GM19455 (cell line): ENCODE measurements around the gene TBX1.
"Not testable (repeated sequence)": the region's sequence is repeated elsewhere in the genome, so short reads cannot be mapped to it uniquely, and the experiment has no call there.

Source experiments
- ATAC-seq: cut with Tn5 transposase; IDR thresholded peaks from one replicate; pipeline ENCODE4 v1.9.1; 2021; ENCODE audit not compliant: unreplicated experiment

TBX1 gene

DNA sequence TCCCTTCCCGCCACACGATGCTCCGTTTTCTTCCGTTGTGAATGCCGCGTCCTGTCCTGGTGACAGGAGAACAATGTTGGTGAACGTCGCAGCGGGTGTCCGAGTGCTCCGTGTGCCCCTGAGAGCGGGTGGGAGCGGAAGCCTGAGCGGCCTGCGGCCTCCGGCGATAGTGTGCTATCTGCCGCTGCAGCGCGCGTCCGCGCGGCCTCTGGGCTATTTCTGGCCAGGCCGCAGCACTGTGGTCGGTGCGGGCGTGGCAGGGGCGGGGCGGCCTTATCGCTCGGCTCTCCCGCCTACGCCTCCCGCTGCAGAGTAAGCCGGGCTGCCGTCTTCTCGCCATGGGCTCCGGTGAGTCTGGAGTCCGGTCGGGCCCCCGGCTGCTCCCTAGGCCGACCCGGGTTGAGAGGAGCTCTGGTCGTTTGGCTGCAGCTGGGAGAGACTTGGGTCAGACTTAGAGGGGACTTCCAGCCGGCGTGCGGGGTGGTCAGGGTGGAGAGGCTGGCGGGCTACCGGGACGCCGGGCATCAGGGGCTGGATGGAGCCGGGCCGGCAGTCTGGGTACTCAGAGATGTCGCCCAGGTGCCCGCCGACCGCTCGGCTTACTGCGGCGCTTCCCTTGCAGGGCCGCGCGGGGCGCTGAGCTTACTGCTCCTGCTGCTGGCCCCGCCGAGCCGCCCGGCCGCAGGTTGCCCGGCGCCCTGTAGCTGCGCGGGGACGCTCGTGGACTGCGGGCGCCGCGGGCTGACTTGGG lies 37.2 kb upstream of the TBX1 start, which contains the start of gene GP1BB:
Gene GP1BB (plus strand): TSS at position 308 of the 751 bp plus-strand sequence. CDS start 31 bp downstream, at position 339.
- ATAC-seq, result no peak

DNA sequence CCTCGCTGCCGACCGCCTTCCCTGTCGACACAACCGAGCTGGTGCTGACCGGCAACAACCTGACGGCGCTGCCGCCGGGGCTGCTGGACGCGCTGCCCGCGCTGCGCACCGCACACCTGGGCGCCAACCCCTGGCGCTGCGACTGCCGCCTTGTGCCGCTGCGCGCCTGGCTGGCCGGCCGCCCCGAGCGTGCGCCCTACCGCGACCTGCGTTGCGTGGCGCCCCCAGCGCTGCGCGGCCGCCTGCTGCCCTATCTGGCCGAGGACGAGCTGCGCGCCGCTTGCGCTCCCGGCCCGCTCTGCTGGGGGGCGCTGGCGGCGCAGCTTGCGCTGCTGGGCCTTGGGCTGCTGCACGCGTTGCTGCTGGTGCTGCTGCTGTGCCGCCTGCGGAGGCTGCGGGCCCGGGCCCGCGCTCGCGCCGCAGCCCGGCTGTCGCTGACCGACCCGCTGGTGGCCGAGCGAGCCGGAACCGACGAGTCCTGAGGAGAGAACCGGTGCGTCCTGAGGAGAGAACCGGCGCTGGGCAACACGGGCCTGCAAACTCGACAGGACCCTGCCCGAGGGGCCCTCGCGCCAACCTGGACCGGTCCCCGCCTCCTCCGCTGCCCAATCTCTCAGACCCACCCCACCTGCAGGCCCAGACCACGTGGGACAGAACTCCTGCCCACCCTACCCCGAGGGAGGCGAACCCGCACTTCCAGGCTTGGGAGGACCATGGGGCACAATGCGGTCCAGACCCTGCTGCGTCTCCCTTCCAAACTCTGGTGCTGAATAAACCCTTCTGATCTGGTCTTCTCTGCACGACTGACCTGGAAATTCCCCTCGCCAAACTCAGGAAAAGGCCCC lies 36.4 kb upstream of the TBX1 start:
- ATAC-seq, result no peak

DNA sequence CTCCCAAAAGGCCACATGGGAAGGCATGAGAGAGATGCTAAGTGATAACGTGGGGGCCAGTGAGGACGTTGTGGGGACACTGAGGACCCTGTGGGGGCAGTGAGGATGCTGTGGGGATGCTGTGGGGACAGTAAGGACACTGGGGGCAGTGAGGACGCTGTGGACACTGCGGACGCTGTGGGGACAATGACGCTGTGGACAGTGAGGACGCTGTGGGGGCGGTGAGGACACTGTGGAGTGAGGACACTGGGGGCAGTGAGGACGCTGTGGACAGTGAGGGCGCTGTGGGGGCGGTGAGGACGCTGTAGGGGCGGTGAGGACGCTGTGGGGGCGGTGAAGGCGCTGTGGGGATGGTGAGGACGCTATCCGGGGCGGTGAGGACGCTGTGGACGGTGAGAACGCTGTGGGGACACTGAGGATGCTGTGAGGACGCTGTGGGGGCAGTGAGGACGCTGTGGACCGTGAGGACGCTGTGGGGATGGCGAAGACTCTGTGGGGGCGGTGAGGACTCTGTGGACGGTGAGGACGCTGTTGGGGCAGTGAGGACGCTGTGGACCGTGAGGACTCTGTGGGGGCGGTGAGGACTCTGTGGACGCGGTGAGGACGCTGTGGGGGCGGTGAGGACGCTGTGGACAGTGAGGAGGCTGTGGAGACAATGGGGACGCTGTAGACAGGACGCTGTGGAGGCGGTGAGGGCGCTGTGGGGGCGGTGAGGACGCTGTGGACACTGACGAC lies 35.5 kb upstream of the TBX1 start:
- no peak for ATAC-seq

DNA sequence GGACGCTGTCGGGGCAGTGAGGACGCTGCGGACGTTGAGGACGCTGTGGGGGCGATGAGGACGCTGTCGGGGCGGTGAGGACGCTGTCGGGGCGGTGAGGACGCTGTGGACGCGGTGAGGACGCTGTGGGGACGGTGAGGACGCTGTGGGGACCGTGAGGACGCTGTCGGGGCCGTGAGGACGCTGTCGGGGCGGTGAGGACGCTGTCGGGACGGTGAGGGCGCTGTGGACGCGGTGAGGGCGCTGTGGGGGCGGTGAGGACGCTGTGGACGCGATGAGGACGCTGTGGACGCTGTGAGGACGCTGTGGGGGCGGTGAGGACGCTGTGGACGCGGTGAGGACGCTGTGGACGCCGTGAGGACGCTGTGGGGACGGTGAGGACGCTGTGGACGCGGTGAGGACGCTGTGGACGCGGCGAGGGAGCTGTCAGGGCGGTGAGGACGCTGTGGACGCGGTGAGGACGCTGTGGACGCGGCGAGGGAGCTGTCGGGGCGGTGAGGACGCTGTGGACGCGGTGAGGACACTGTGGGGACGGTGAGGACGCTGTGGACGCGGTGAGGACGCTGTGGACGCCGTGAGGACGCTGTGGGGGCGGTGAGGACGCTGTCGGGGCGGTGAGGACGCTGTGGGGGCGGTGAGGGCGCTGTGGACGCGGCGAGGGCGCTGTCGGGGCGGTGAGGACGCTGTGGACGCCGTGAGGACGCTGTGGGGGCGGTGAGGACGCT lies 34.4 kb upstream of the TBX1 start:
- not testable (repeated sequence) for ATAC-seq

DNA sequence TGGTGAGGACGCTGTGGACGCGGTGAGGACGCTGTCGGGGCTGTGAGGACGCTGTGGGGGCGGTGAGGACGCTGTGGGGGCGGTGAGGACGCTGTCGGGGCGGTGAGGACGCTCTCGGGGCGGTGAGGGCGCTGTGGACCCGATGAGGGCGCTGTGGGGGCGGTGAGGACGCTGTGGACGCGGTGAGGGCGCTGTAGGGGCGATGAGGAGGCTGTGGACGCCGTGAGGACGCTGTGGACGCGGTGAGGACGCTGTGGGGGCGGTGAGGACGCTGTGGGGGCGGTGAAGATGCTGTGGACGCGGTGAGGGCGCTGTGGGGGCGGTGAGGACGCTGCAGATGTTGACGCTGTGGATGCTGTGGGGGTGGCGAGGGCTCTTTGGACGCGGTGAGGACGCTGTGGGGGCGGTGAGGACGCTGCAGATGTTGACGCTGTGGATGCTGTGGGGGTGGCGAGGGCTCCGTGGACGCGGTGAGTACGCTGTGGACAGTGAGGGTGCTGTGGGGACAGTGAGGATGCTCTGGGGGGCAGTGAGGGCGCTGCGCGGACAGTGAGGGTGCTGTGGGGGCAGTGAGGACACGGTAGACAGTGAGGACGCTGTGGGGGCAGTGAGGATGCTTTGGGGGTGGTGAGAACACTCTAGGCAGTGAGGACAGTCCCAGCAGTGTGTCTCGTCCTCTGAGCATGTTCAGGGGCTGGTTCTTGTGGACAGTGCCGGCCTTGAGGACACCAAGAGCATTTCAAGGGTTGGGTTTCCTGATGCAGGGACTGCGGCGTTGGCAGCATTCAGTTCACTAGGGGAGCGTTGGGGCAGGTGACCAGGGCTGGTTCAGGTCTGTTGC lies 33.0 kb upstream of the TBX1 start:
- no peak for ATAC-seq

DNA sequence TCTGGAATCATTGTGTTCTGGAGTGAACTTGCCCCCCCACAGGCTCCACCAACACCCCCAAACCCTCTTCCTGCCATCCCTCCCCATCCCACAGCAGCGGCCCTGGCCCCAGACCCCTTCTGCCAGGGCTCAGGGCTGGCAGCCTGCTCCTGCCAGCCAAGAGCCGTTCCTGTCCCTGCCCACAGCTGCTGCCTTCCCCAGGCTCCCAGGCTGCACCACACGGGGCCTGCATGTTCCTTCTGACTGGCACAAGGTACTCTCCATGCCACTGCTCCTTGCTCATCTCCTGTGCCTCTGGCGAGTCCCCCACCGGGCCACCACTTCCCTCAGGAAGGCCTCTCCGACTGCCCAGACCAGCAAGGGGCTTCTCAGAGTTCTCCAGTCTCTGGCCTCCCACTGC lies 32.3 kb upstream of the TBX1 start:
- no peak for ATAC-seq

DNA sequence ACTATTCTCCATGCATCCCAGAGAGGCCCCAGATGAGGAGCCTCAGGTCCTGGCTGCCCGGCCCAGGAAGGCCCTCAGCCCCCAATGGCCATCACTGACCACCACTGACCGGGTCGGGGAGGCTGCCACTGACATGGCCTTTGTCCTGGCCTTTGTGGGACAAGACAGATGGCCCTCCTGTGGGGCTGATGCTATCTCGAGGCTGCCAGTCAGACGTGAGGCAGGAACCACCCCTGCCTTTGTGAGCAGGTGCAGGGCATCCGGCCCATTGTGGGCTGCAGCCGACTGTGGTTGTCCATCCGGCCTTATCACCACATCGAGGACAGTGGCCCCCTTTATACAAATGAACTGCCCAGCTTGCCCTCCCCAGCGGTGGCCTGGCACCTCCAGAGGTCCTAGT lies 31.7 kb upstream of the TBX1 start:
- no peak for ATAC-seq

DNA sequence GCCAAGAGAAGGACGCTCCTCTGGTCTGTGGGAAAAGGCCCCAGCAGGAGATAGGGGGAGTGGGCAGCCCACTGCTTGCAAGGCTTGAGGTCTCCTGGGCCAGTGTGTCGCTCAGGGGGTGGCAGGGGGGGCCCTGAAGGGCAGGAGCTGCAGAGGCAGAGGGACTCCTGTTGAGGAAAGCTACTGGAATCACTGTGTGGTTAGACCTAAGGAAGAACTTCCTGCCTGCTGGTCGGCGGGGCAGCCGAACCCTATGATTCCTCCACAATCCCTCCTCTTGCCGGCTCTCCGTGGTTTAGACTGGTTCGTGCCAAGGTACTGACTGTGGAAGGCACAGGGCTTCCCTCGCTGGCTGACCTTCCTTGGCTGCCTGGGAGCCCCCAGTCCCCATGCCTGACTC lies 31.1 kb upstream of the TBX1 start:
- ATAC-seq, result no peak

DNA sequence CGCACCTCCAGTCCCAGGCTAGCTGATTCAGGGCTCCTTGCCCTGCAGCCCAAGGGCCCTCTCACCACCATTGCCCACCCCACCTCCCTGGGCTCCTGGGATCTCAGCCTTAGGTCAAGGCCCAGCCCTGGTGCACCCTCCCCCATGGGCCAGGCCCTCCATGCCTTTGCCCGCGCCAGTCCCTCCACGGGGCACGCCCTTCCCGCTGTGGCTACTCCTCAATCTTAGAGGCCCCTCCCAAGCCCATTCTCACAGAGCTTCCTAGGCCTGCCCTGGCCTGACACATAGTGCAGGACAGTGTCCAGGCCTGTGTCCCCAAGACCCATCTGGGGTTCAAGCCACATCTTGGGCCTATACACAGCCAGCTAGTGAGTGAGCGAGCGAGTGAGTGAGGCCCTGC lies 30.4 kb upstream of the TBX1 start:
- no peak for ATAC-seq

DNA sequence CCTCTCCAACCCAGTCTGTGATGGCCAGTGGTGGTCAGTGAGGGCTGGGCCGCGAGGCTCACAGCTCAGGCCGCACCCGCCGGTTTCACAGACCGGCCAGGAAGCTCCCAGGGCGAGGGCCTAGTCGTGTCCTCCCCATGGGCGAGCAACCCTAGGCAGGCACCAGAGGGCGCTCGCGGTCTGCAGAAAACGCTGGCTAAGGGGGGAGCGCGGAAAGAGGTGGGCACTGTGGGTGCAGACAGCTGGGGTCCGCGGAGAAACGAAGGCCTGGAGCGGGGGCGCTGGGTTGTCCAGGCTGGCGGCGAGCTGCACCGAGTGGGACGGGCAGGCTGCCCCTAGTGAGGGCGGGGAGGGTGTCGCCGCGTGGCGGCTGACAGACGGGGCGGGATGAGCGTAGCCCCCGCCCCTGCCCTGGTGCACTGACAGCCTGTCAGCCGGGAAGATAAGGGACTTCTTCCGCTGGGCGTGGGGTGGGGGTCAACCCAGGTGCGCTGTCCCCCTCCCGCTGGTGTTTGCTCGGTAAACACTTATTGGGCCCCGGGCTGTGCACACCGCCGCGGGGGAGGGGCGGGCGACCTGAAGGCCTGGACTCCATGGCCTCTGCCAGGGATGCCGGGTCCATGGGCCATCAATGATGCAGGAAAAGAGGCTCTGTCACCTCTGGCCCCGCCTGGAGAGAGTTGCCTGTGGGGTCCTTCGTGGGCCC lies 29.8 kb upstream of the TBX1 start:
- no peak for ATAC-seq

DNA sequence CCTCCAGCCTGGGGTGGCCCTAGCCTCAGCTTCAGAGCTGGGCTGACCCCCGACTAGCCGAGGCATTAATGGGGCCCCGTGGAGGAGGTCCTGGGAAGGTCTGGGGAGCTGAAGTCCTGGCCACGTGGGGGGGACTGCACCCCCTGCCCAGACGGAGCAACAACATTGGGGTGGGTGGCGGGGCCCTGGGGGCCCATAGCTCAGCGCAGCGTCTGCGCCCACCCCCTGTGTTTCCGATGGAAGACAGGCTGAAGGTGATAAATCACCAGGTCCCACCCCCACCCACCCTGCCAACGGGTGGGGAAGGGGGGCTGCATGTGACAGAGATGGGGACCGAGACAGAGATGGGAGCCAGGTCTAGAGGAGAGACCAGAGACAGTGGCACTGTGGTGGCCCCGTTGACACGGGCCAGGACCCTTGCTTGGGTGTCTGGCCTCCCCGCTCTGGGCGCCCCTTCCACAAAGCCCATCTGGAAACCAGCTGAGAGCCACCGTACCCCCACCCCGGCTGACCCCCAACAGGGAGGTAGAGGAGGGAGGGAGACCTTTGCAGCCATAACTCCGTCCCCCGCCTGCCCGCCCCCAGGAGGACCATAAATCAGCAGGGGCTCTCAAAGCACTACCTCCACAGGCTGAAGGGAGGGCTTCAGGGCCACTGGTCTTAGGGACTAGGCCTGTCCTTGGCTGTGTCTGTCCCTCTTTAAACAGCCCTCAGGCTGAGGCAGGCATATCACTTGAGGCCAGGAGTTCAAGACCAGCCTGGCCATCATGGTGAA lies 29.0 kb upstream of the TBX1 start:
- no peak for ATAC-seq

DNA sequence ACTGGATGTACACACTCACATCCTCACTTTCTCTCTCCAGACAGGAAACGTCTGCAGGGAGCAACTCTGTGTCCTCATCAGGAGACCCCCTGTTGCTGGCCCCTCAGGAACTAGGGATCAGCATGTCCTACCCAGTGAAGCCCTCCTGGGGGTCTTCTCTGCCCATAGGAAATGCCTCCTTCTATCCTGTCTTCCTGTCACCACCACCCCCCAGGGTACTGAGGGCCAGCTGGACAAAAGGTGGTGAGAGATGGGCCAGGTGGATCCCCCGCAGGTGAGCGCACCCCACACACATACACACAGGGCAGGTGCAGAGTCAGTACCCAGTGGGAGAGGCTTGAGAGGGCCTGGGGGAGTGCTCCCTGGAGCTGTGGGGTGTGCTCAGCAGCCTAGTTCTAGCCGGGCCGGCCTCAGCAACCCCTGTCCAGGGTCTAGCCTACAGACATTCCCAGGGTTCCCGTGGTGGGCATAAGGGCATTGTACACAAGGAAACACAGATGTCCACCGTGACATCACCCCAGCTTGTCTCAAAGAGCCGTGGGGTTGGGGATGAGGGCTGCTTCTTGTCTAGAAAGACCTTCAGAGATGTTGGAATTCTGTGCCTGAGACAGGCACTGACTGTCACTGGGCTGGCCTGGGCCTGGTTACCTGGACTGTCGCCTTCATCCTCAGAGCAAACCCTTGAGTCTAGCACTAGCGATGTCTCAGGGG lies 28.0 kb upstream of the TBX1 start:
- ATAC-seq, result no peak

DNA sequence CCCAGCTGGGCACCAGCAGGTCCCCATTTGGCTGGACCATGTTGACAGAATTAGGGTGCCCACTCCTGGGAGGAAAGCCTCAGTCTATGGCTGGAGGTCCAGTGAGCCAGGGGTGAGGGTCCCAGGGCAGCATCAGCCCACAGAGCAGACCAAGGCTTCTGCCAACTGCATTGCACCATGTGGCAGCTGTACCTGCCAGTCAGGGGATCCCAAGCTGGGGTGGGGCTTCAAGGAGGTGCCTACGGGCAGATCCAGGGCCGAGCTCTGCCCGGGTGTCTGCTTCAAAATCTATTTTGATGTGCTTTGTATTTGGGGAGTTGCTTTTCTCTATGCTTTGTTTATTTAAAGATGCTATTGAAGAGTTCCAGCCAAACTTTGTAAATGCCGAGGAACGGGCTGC lies 26.8 kb upstream of the TBX1 start:
- no peak for ATAC-seq

DNA sequence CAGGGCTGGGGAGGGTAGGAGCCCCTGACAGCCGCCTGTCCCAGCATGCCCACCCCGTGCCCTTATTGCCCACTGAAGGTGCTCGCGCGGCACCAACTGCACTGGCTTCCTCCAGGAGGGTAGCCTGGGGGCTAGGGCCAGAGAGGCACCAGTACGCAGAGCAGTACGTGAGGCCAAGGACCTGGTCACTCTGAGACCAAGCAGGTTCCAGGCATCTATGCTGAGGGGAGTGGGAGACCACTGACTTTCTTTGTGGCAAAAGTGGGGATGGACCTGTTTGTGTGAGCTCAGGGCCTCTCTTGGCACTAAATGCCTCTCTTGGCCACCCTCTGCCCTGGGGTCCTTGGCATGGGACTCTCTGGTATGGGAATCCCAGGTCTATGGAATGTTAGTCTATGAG lies 26.4 kb upstream of the TBX1 start:
- no peak for ATAC-seq

DNA sequence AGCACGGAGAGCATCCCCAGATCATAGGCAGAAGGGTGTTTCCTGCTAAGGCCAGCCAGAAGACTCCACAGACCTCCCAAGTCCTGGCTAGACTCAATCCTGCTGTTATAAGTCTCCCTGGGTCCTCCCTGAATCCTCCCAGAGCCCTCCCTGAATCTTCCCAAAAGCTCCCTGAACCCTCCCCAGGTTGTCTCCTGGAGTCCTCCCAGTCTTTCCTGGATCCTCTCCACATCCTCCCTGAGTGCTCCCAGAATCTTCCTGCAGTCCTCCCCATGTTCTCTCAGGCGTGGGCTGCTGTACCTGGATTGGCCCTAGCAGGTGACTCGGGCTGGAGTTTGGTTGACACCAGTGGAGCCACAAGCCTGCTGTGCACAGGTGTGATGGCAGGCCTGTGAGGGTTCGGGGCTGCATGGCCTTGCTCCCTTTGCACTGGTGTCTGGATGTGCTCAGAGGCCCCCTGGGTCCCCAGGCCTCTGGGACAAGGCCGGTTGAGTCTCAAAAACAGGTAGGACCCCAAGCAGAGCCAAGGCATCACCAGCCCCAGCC lies 25.7 kb upstream of the TBX1 start:
- ATAC-seq, result no peak

DNA sequence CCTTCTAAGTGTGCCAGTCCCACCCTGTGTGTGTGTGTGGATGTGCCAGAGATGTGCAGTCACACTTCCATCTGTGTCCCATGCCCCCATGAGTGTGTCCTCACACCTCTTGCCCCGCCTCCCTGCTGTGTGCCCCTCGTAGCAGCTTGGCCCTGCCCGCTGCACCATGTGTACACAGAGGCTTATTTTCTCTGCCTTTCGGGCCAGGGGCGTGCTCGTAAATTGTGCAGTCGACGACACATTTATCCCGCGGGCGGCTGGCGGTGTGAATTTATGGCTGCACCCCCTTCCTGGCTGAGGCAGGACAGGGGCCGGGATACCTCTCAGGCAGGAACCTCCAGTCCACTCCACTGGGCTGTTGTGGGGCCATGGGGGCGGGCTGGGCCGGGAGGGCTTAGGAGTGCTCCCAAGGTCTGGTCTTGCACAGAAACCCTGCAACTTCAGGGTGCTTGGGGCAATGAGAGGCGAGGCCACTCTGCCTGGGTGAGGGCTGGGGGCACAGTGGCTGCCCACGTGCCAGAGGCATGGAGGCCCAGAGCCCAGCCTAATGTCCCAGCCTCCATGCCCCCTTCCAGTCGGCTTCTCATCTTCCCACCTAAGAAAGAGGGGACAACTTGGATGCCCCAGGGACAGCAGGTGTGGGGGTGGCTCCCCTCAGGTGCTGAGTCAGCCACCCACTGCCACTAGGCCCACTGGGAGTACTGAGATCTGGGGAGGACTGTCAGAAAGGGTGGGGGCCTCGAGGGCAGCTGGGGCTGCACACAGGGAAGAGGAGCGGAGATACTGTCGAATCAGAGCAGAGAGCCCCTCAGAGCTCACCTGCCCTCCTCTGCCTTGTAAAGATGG lies 24.7 kb upstream of the TBX1 start:
- no peak for ATAC-seq
